22Rv1 (cell line): Measurements from ENCODE around the gene TGM2.

Experiments used
- CTCF ChIP-seq: fragments of 450-650 bp; IDR thresholded peaks from 2 replicates; pipeline ENCODE4 v1.5.1; 2017; ENCODE audit warnings: mild to moderate bottlenecking
- ZFX ChIP-seq: fragments of 450-650 bp; IDR thresholded peaks from 2 replicates; pipeline ENCODE4 v1.6.1; 2017; ENCODE audit warnings: antibody characterized with exemption, borderline replicate concordance

- TF ChIP-seq CTCF (no peak), ZFX (no peak)
Observed at GRCh38 chr20:38108438-38108985, 56.6 kb downstream of the TGM2 start.
